Endothelial cell of umbilical vein (primary cell): Measurements from ENCODE around the gene RBKS. TPM values are rescaled to one million over a fixed set of nuclear protein-coding genes. Genes with fewer than 3 reads are reported as not detected.

Source experiments
- BruUV-seq: library from RNA; stranded (reverse); fragments of 400-500 nt; replicated peaks from 2 replicates; lab custom pipeline; 2021; lab: Mats Ljungman, UMichigan
- CTCF ChIA-PET: fragments of 300-600, 350-600 bp; sonication (Branson Sonifier 250); formaldehyde crosslinking; loops from one replicate; lab custom pipeline; 2021; ENCODE audit warnings: antibody characterized with exemption, inconsistent platforms; lab: Charles Lee
- POLR2A ChIA-PET: fragments of 300-600, 350-600 bp; sonication (Branson Sonifier 250); formaldehyde crosslinking; loops from one replicate; lab custom pipeline; 2021; ENCODE audit warnings: antibody characterized with exemption, inconsistent platforms; lab: Charles Lee
- DNase-seq: peaks from one replicate; pipeline ENCODE4 v3.0.0-alpha.2; 2011; ENCODE audit warnings: low read depth, low spot score
- FAIRE-seq: peaks from 2 replicates; lab custom pipeline; 2011; peaks lifted over from hg19 to GRCh38; lab: Jason Lieb, UNC
- H2AFZ ChIP-seq: 2 replicates; pipeline ENCODE4 v1.6.0; 2012; ENCODE audit warnings: low read depth, low read length, control low read depth, inconsistent platforms
- H3K27ac ChIP-seq: 2 replicates; pipeline ENCODE4 v1.5.1; 2011; ENCODE audit warnings: low read depth, mild to moderate bottlenecking, control low read depth, low read length, moderate library complexity; ENCODE audit not compliant: insufficient read depth
- H3K27me3 ChIP-seq, 2 experiments: 2 replicates each; pipeline versions ENCODE4 v1.6.0 to v1.6.1; 2011; ENCODE audit warnings: low read length in 2 of 2, mixed read lengths in 1 of 2; ENCODE audit not compliant: control insufficient read depth in 2 of 2, insufficient read depth in 2 of 2
- H3K36me3 ChIP-seq, 2 experiments: 2 replicates in 1 of 2; 3 replicates in 1 of 2; pipeline ENCODE4 v1.5.1; 2011; ENCODE audit warnings: low read length in 2 of 2, mild to moderate bottlenecking in 1 of 2, moderate library complexity in 1 of 2; ENCODE audit not compliant: control insufficient read depth in 2 of 2, insufficient read depth in 2 of 2; ENCODE audit errors: extremely low read depth in 1 of 2
- H3K4me1 ChIP-seq: 3 replicates; pipeline ENCODE4 v1.5.1; 2011; ENCODE audit warnings: mild to moderate bottlenecking, low read length; ENCODE audit not compliant: control insufficient read depth, insufficient read depth; ENCODE audit errors: extremely low read depth
- H3K4me2 ChIP-seq: 2 replicates; pipeline ENCODE4 v1.6.1; 2011; ENCODE audit warnings: low read length, control low read depth, mixed read lengths; ENCODE audit not compliant: insufficient read depth
- H3K4me3 ChIP-seq, 3 experiments: fragments of 200-600 bp in 1 of 3; sonication (generic), shearing (Covaris generic) in 1 of 3; replicated peaks in 1 of 3; 2 replicates each; pipeline ENCODE4 v1.5.1; 2011 to 2016; ENCODE audit warnings: control low read depth in 3 of 3, low read length in 3 of 3, mild to moderate bottlenecking in 2 of 3, inconsistent platforms in 1 of 3, low read depth in 1 of 3, moderate library complexity in 1 of 3; ENCODE audit not compliant: insufficient read depth in 1 of 3
- H3K79me2 ChIP-seq: 2 replicates; pipeline ENCODE4 v1.6.0; 2012; ENCODE audit warnings: low read length, inconsistent platforms; ENCODE audit not compliant: control insufficient read depth, insufficient read depth
- H3K9ac ChIP-seq: replicated peaks from 2 replicates; pipeline ENCODE3; 2011; ENCODE audit warnings: low read length, control low read depth; ENCODE audit not compliant: insufficient read depth; ENCODE audit errors: extremely low read depth
- H3K9me1 ChIP-seq: replicated peaks from 3 replicates; pipeline ENCODE4 v1.6.0; 2011; ENCODE audit warnings: mild to moderate bottlenecking, low read length; ENCODE audit not compliant: control insufficient read depth, insufficient read depth; ENCODE audit errors: extremely low read depth
- H3K9me3 ChIP-seq: replicated peaks from 2 replicates; pipeline ENCODE4 v1.5.1; 2012; ENCODE audit warnings: low read length, inconsistent platforms; ENCODE audit not compliant: control insufficient read depth, insufficient read depth
- H4K20me1 ChIP-seq: replicated peaks from 2 replicates; pipeline ENCODE3; 2011; ENCODE audit warnings: mild to moderate bottlenecking, low read length; ENCODE audit not compliant: control insufficient read depth, insufficient read depth; ENCODE audit errors: extremely low read depth
- CTCF ChIP-seq, 2 donors: IDR thresholded peaks; 1 replicate in 1 of 2; 2 replicates in 1 of 2; pipeline ENCODE4 v1.5.1; 2011; ENCODE audit warnings: low read length in 2 of 2, mild to moderate bottlenecking in 2 of 2, moderate library complexity in 2 of 2, control low read depth in 1 of 2, inconsistent platforms in 1 of 2, low read depth in 1 of 2; ENCODE audit not compliant: insufficient read depth in 1 of 2; ENCODE audit errors: extremely low read depth in 1 of 2
- EZH2 ChIP-seq: IDR thresholded peaks from 2 replicates; pipeline ENCODE4 v1.6.1; 2012; ENCODE audit warnings: borderline replicate concordance, low read depth, mild to moderate bottlenecking, moderate library complexity, low read length, inconsistent platforms; ENCODE audit not compliant: severe bottlenecking
- FOS ChIP-seq: IDR thresholded peaks from 2 replicates; pipeline ENCODE4 v1.6.1; 2011; ENCODE audit warnings: mild to moderate bottlenecking, low read length, moderate library complexity, borderline replicate concordance; ENCODE audit not compliant: insufficient read depth
- GATA2 ChIP-seq: IDR thresholded peaks from 2 replicates; pipeline ENCODE4 v1.7.0; 2011; ENCODE audit warnings: low read depth, mild to moderate bottlenecking, moderate library complexity, mixed read lengths, low read length; ENCODE audit not compliant: insufficient read length, insufficient read depth
- JUN ChIP-seq: IDR thresholded peaks from 2 replicates; pipeline ENCODE4 v1.6.1; 2011; ENCODE audit warnings: borderline replicate concordance, low read depth; ENCODE audit not compliant: insufficient read length, insufficient read depth
- MAX ChIP-seq: IDR thresholded peaks from 2 replicates; pipeline ENCODE4 v1.6.1; 2011; ENCODE audit not compliant: insufficient read depth, insufficient read length
- MYC ChIP-seq: IDR thresholded peaks from one replicate; pipeline ENCODE4 v1.6.1; 2011; ENCODE audit warnings: mild to moderate bottlenecking, low read depth, low read length
- POLR2A ChIP-seq: IDR thresholded peaks from 2 replicates; pipeline ENCODE4 v1.6.1; 2012; ENCODE audit warnings: low read depth, mild to moderate bottlenecking, control low read depth, low read length
- dilution Hi-C: fragments of 300-500 bp; cut with MboI; formaldehyde crosslinking; loops from one replicate; pipeline ENCODE4 v1.15.0; 2019; ENCODE audit warnings: low sequenced_read_pairs; ENCODE audit not compliant: extremely low pct_ligation_motif_present
- intact Hi-C: fragments of 100-400 bp; cut with micrococcal nuclease; formaldehyde crosslinking; loops from one replicate; pipeline ENCODE4 v1.10.0; 2022
- polyA plus RNA-seq, 4 experiments: library from polyadenylated mRNA; depleted of rRNA in 3 of 4; stranded (reverse) in 3 of 4; unstranded in 1 of 4; fragments of >200 nt; gene quantifications; 2 replicates each; pipeline versions ENCODE4 v1.2.1 to v1.2.3, GENCODE V29; 2011 to 2012; ENCODE audit warnings: missing spikeins in 1 of 4
- total RNA-seq: library from RNA; stranded (reverse); gene quantifications from 2 replicates; pipeline ENCODE4 v1.2.3, GENCODE V29; 2021

Gene RBKS
- total and polyA plus RNA-seq, 2 donors (not counting 3 experiments of a cell fraction or from before 2014, with no cell fraction given): 0.64 to 1.8 TPM

DNA sequence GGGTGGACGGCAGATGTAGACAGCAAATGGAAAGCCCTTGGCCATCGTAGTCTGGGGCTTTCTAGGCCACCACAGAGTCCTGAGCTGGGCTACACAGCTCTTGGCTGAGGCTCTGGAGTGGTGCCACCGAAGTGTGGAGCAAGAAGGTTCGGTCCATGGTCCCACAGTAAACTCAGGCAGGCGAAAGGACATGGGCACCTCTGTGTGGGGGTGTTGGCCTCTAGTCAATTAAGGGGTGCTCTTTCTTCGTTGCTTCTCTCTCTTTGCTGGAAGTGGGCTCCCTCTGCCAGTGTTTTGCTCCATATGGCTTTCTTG, 153.3 kb downstream of the RBKS start:
- ChIA-PET POLR2A (no interaction called here), CTCF (interaction anchor here (0.8 to 4.4 kb wide), 6 partner anchors 8 to 33 kb away, joined by 3 to 48 read pairs (median 4); no protein-coding TSS in a partner anchor)
- Histone ChIP-seq H3K9ac (no peak overlapping the region), H3K27me3 (no peaks in the 10 kb centered on the region), H3K4me2 (no peak overlapping the region), H3K9me1 (no peaks in the 10 kb centered on the region), H3K36me3 (no peaks in the 10 kb centered on the region), H3K79me2 (no peaks in the 10 kb centered on the region), H2AFZ (no peak overlapping the region), H3K4me3 (no peak overlapping the region), H3K4me1 (peaks cover 28% of the 10 kb centered on the region), H3K27ac (peak overlapping the region; percentile 51), H4K20me1 (no peaks in the 10 kb centered on the region), H3K9me3 (no peaks in the 10 kb centered on the region)
- no TSS peak for BruUV-seq
- intact Hi-C loops: loop anchor here (1.0 kb wide), 1 partner anchor 31 kb away; no protein-coding TSS in a partner anchor
- no peak for FAIRE-seq
- no peak for TF ChIP-seq CTCF (IDR thresholded peaks at IDR 0.05; ENCODE audit: extremely low read depth in 1 of 2, insufficient read depth in 1 of 2, low read depth in 1 of 2, low read length in 2 of 2)
- TF ChIP-seq MAX: no peak
- TF ChIP-seq JUN: no peak
- TF ChIP-seq FOS: no peak
- no peak for TF ChIP-seq MYC
- TF ChIP-seq EZH2: no peak
- TF ChIP-seq GATA2: no peak
- TF ChIP-seq POLR2A: no peak
- DNase-seq: no peak
- dilution Hi-C loops: loop anchor here (25.0 kb wide), 1 partner anchor 675 kb away; no protein-coding TSS in a partner anchor
